Measurements from ENCODE around the gene LYSET. TPM values are rescaled to one million over a fixed set of nuclear protein-coding genes. Genes with fewer than 3 reads are reported as not detected.

Gene LYSET
- total and polyA plus RNA-seq, 12 donors, result 19.5 to 29.7 (median 24.8) TPM

DNA sequence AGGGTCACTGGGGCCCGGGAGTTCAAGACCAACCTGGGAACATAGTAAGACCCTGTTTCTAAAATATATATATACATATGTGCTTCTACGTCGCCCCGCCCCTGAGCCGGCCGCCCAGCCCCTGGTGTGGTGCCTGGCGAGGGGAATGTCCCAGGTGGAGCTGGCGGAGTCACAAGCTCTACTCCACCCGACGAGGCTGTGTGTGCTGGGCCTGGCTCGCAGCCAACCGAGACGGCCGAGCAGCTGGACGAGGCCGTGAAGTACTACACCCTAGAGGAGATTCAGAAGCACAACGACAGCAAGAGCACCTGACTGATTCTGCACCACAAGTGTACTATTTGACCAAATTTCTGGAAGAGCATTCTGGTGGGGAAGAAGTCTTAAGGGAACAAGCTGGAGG, 47.3 kb upstream of the LYSET start:
- Histone ChIP-seq H3K4me1 (peaks cover 0 to 9% (median 0%) of the 10 kb centered on the region in 9 donors), H3K4me3 (no peak overlapping the region), H3K9me3 (no peaks in the 10 kb centered on the region), H3K36me3 (no peaks in the 10 kb centered on the region), H3K27ac (no peak overlapping the region), H3K27me3 (no peaks in the 10 kb centered on the region)
- TF ChIP-seq, protein P1, sequence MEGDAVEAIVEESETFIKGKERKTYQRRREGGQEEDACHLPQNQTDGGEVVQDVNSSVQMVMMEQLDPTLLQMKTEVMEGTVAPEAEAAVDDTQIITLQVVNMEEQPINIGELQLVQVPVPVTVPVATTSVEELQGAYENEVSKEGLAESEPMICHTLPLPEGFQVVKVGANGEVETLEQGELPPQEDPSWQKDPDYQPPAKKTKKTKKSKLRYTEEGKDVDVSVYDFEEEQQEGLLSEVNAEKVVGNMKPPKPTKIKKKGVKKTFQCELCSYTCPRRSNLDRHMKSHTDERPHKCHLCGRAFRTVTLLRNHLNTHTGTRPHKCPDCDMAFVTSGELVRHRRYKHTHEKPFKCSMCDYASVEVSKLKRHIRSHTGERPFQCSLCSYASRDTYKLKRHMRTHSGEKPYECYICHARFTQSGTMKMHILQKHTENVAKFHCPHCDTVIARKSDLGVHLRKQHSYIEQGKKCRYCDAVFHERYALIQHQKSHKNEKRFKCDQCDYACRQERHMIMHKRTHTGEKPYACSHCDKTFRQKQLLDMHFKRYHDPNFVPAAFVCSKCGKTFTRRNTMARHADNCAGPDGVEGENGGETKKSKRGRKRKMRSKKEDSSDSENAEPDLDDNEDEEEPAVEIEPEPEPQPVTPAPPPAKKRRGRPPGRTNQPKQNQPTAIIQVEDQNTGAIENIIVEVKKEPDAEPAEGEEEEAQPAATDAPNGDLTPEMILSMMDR (IDR thresholded peaks at IDR 0.05), result peak in 4 of 9 donors; percentile 12 to 30 (median 21)
- intact Hi-C loops (cut with DNase I), result loop anchor here in 9 of 10 donors (2.0 to 5.0 kb wide), 6 partner anchors 23 to 261 kb away; partner anchors contain the start of gene ITPK1 (in 1 of the 9)
- WGBS, 2 donors, result 30 to 42% methylated on average over 17 of the region's 17 CpGs
- DNase-seq (peak in 1 of 2 donors; percentile 63), ATAC-seq (peak; percentile 61 to 79 (median 74))

DNA sequence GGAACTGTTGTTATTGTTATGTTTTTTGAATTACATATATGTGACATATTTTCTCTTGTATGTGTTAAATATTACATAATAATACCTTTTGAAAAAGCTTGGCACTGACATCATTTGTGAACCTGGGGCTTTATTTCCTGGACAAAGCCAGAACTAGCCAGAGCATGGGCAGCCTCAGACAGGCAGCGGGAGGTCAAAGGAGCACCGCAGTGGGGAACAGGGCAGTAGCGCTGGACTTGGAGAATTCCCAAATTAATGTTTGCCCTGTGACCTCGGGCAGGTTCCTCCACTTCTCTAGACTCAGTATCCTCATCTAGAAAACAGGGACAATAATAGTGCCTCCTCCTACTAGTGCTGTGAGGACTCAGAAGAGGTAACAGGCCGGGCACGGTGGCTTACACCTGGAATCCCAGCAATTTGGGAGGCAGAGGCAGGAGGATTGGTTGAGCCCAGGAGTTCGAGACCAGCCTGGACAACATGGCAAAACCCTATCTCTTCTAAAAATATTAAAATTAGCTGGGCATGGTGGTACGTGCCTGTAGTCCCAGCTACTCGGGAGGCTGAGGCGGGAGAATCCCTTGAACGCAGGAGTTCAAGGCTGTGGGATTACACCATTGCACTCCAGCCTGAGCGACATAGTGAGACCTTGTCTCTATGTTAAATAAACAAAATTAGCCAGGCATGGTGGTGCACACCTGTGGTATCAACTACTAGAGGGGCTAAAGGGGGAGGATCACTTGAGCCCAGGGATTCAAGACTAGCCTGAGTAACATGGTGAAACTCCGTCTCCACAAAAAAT, 42.1 kb upstream of the LYSET start:
- Histone ChIP-seq H3K36me3 (no peaks in the 10 kb centered on the region), H3K27me3 (no peaks in the 10 kb centered on the region), H3K4me3 (no peak overlapping the region), H3K27ac (no peak overlapping the region), H3K4me1 (peaks cover 0 to 3% (median 0%) of the 10 kb centered on the region in 9 donors), H3K9me3 (no peaks in the 10 kb centered on the region)
- ATAC-seq (no peak), DNase-seq (no peak)
- intact Hi-C loops (cut with DNase I), result loop anchor here in 2 of 10 donors (10.0 kb wide), 2 partner anchors 258 to 308 kb away; no protein-coding TSS in a partner anchor
- TF ChIP-seq, protein P1 (IDR thresholded peaks at IDR 0.05), result no peak
- 74 to 77% methylated on average over 13 of the region's 13 CpGs for WGBS, 2 donors

DNA sequence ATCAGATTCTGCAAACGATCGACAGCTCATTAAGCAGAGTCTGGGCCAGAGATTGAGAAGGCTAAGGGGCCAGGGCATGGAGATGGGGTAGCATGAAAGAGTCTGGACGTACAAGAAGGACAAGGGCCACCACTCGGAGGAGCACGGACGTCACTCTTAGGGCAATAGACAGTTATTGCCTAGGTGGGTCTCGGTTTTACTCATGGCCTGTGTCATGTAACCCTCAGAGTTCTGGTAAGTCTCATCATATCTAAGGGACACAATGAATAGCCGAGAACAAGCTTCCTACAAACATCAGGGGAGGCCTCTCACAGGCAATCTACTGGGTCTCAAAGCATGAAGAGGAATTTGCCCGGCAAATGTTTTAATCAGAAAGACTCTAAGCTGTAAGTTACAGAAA, 39.0 kb upstream of the LYSET start:
- Histone ChIP-seq H3K9me3 (no peaks in the 10 kb centered on the region), H3K4me3 (no peak overlapping the region), H3K36me3 (no peaks in the 10 kb centered on the region), H3K4me1 (peaks cover 0 to 12% (median 0%) of the 10 kb centered on the region in 9 donors), H3K27me3 (no peaks in the 10 kb centered on the region), H3K27ac (no peak overlapping the region)
- intact Hi-C loops (cut with DNase I), result loop anchor here in 2 of 10 donors (10.0 kb wide), 2 partner anchors 261 to 311 kb away; no protein-coding TSS in a partner anchor
- TF ChIP-seq, protein P1 (IDR thresholded peaks at IDR 0.05), result no peak
- DNase-seq, result no peak
- no peak for ATAC-seq
- 80 to 84% methylated on average over 9 of the region's 9 CpGs for WGBS, 2 donors

DNA sequence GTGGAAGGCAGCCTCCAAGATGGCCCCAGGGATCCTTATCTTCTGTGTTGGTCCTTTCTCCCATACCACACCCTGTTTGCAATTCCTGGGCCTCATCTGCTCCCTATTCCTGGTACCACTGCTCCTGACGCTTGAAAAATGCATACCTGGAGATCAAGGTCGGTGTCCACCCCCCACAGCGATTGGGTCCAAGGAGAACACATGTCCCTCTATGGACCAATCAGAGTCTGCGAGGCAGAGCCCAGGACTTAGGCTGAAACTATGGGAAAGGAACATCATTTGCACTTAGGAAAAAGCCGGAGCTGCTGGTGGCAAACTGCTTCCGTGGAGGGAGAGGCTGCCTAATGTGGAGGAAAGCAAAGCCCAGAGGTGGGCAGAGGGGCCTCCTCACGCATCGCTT, 36.1 kb upstream of the LYSET start:
- Histone ChIP-seq H3K27ac (no peak overlapping the region), H3K27me3 (no peaks in the 10 kb centered on the region), H3K4me3 (no peak overlapping the region), H3K36me3 (no peaks in the 10 kb centered on the region), H3K9me3 (no peaks in the 10 kb centered on the region), H3K4me1 (peaks cover 0 to 13% (median 0%) of the 10 kb centered on the region in 9 donors)
- TF ChIP-seq, protein P1 (IDR thresholded peaks at IDR 0.05), result no peak
- intact Hi-C loops (cut with DNase I), result loop anchor here in 2 of 10 donors (10.0 kb wide), 2 partner anchors 264 to 314 kb away; no protein-coding TSS in a partner anchor
- DNase-seq, result no peak
- WGBS, 2 donors, result 91 to 94% methylated on average over 8 of the region's 8 CpGs
- ATAC-seq, result no peak

Measured in heart right ventricle (tissue), 16 donors.